HCEC 1CT (cell line): ENCODE measurements around the gene TNFRSF8.
"Not testable (repeated sequence)": the region's sequence is repeated elsewhere in the genome, so short reads cannot be mapped to it uniquely, and the experiment has no call there.

Source experiments
- DNase-seq: peaks from one replicate; pipeline ENCODE4 v3.0.0-alpha.2; 2017

Gene TNFRSF8

GRCh38 chr1:12063141-12064072 lies at the start of gene TNFRSF8:
Gene TNFRSF8, plus strand, starts transcription at chr1:12063303. Its CDS starts 296 bp downstream, at chr1:12063599.
- no peak for DNase-seq

- no peak for DNase-seq
Measured at GRCh38 chr1:12014141-12014991, 48.7 kb upstream of the TNFRSF8 start.

- DNase-seq: no peak
Measured at GRCh38 chr1:12015001-12015491, 48.1 kb upstream of the TNFRSF8 start.

GRCh38 chr1:12015499-12015898 lies 47.6 kb upstream of the TNFRSF8 start:
- DNase-seq: no peak

GRCh38 chr1:12016182-12016581 lies 46.9 kb upstream of the TNFRSF8 start:
- DNase-seq: no peak

- peak; percentile 26 for DNase-seq
Measured at GRCh38 chr1:12019858-12020509, 43.1 kb upstream of the TNFRSF8 start.

GRCh38 chr1:12021616-12022015 lies 41.5 kb upstream of the TNFRSF8 start:
- DNase-seq: no peak

GRCh38 chr1:12022036-12022435 lies 41.1 kb upstream of the TNFRSF8 start:
- DNase-seq: no peak

- no peak for DNase-seq
Measured at GRCh38 chr1:12026586-12026985, 36.5 kb upstream of the TNFRSF8 start.

GRCh38 chr1:12028248-12028647 lies 34.9 kb upstream of the TNFRSF8 start:
- DNase-seq: no peak

- DNase-seq: no peak
Measured at GRCh38 chr1:12028957-12029511, 34.1 kb upstream of the TNFRSF8 start.

- no peak for DNase-seq
Measured at GRCh38 chr1:12029720-12030339, 33.3 kb upstream of the TNFRSF8 start.

GRCh38 chr1:12031039-12031980 lies 31.8 kb upstream of the TNFRSF8 start:
- no peak for DNase-seq

- DNase-seq: no peak
Measured at GRCh38 chr1:12032161-12032621, 30.9 kb upstream of the TNFRSF8 start.

GRCh38 chr1:12033441-12033840 lies 29.7 kb upstream of the TNFRSF8 start:
- DNase-seq: not testable (repeated sequence)

GRCh38 chr1:12034381-12034801 lies 28.7 kb upstream of the TNFRSF8 start:
- no peak for DNase-seq

- no peak for DNase-seq
Measured at GRCh38 chr1:12035312-12035711, 27.8 kb upstream of the TNFRSF8 start.

GRCh38 chr1:12037486-12038355 lies 25.4 kb upstream of the TNFRSF8 start:
- DNase-seq: no peak

GRCh38 chr1:12038356-12039163 lies 24.5 kb upstream of the TNFRSF8 start:
- DNase-seq: no peak
